HG03378 (cell line): ENCODE data around the gene SNF8.
"Not testable (repeated sequence)": the region's sequence is repeated elsewhere in the genome, so short reads cannot be mapped to it uniquely, and the experiment has no call there.

Experiments used
- ATAC-seq: cut with Tn5 transposase; IDR thresholded peaks from one replicate; pipeline ENCODE4 v1.9.1; 2021; ENCODE audit warnings: mild to moderate bottlenecking, moderate library complexity; ENCODE audit not compliant: unreplicated experiment

The SNF8 gene, protein sequence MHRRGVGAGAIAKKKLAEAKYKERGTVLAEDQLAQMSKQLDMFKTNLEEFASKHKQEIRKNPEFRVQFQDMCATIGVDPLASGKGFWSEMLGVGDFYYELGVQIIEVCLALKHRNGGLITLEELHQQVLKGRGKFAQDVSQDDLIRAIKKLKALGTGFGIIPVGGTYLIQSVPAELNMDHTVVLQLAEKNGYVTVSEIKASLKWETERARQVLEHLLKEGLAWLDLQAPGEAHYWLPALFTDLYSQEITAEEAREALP

DNA sequence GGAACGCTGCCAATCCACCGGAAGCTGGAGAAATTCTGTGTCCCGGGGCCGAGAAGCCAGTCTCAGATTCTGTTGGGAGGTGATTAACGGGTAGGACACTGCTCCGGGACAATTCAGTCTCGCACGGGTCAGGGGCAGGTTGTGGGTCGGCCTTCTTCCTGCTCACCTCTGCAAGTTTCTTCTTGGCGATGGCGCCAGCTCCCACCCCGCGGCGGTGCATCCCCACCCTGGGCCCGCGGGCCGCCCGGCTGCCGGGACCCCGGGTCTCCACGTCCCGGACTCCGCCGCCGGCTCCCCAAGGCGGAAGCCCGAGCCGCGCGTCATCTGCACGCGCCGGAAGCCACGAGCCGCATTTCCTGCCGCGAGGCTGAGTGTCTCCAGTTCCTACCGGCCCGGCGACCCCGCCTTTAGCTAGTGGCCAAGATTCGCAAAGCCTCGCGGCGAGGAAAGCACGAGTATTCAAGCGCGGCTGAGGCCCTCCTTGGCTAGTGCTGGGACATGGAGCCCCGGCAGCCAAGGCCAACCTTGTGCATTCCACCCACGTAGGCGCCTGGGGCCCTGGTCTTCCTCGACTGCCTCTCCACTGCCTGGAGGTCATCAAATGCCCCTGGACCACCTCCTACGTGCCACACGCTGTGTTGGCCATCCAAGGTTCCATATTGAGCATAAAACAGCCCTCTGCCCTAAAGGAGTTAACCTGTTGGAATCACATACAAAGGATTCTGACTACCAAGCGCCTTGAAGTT lies at the start of gene SNF8:
TSS of gene SNF8 (minus strand) at position 328 of the 746 bp plus-strand sequence. CDS start at position 220, 108 bp downstream.
- peak; percentile 74 for ATAC-seq

- no peak for ATAC-seq
Observed at GRCh38 chr17:48993951-48994350, 49.3 kb upstream of the SNF8 start.

DNA sequence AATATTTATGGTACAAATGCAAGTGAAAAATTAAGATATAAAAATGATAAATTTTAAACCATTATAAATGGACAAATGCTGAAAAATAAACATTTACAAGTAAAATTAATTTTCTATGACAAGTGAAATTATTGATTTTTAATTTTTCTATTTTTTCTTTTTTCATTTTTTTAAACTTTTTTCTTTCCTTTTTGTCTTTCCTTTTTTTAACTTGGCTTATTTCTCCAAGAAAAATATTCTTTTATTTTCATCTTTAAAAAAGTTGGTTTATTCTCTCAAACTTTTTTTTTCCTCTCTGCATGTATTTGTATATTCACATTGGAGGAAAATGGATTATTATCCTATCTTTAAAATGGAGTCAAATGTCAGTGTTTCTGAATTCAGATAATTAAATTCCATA lies 48.7 kb upstream of the SNF8 start:
- no peak for ATAC-seq

DNA sequence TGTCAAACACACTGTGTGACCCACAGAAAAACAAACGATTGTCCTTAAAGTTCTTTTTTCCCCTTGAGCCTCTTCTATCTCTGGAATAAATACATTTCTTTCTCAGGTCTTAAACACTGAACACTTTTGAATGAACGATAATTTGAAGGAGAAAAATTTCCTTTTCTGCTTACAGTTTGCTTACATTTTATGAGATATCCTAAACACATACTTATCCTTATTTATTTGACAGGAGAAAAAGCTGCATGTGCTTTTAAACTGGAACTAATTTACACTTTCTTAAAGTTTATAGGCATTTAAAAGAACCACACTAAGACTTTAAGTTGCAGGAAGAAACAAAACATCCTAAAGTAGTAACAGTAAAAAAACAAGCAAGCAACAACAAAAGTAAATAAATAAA lies 47.8 kb upstream of the SNF8 start:
- no peak for ATAC-seq

- no peak for ATAC-seq
Observed at GRCh38 chr17:48990882-48991357, 46.3 kb upstream of the SNF8 start.

DNA sequence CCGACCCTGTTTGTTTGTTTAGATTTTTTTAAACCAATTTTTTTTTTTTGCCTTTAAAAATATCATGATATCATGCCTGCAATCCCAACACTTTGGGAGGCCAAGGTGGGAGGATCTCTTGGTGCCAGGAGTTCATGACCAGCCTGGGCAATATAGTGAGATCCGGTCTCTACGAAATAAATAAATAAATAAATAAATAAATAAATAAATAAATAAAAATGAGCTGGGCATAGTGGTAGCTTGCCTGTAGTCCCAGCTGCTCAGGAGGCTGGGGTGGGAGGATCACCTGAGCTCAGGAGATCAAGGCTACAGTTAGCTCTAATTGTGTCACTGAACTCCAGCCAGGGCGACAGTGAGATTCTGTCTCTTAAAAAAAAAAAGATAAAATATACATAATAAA lies 44.5 kb upstream of the SNF8 start:
- ATAC-seq, result no peak

GRCh38 chr17:48985436-48986245 lies 41.0 kb upstream of the SNF8 start:
- ATAC-seq, result no peak

- no peak for ATAC-seq
Observed at GRCh38 chr17:48981927-48982539, 37.4 kb upstream of the SNF8 start.

DNA sequence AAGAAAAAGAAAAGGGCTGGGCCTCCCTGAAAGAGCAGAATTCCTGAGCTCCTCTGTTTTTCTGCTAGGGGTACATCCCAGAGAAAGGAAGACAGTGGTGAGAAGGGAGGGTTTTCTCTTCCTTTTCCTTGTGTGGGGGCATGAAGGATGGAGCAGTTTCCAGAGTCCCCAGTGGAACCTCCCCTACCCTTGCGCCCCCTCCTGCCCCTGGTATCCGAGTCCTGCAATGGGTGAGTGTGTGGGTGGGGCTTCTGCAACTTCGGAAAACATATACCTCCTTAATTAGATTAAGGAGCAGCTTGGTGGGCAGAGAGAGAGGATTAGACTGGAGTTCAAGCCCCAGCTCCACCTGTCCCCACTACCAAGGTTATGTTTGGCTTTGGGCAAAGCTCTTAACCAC lies 29.2 kb upstream of the SNF8 start:
- ATAC-seq, result no peak

DNA sequence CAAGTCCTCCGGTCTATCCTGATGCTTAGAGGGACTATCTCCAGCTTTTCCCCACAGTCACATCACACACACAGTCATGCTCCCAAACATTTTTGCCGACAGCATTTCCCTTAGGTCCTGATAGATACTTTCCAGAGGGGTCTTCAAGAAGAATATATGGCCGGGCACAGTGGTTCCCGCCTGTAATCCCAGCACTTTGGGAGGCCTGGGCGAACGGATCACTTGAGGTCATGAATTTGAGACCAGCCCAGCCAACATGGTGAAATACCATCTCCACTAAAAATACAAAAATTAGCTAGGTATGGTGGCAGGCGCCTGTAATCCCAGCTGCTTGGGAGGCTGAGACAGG lies 28.1 kb upstream of the SNF8 start:
- ATAC-seq, result no peak

- ATAC-seq, result no peak
Observed at GRCh38 chr17:48970865-48971687, 26.4 kb upstream of the SNF8 start.

DNA sequence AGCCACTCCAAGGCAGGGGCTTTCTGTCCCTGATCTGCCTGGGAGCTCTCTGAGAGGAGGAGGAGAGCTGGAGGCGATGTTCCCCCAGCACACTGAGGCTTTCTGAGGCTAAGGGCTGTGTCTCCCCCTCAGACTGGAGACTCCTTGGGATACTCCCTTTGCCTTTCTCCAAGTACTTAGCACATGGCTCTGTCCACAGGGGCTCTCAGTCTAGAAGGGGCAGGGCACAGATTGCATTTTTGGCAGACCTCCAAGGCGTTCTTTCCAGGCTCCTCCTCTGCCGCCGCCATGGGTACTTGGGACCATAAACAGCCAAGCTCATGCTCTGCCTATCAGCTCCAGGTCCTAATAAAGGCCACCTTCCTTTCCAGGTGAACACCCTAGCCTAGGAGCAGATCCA lies 25.6 kb upstream of the SNF8 start:
- no peak for ATAC-seq

GRCh38 chr17:48961516-48962233 lies 17.0 kb upstream of the SNF8 start:
- no peak for ATAC-seq

DNA sequence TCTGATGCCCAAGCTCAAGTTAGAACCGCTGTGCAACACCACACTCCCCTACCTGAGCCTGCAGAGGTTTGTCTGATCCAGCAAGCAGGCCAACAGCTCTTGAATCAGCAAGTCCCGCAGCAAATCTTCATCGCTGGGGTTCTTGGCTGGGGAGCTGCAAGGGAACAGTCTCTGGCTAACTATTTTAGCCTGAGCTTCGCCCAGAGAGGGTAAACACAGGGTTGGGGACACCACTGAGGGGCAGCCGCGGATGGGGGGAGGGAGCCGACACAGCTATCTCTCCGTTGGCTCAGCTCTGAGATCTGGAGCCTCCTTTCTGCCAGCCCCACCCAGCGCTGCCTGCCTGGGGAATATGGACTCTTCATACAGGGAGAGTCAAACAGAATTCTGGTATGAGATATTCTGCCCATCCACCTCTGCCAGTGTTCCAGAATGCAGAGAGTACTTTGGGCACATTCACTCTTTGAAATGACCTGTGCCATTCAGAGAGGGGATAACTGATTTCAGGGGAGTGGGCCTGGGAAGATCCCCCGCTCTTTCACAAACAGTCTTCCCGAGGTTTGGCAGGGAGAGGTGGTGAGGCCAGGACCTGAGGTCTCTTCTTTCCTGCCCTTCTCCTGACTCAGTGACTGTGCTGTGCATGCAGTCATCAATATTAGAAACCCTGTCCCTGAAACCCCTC lies 16.3 kb upstream of the SNF8 start:
- ATAC-seq, result no peak

- no peak for ATAC-seq
Observed at GRCh38 chr17:48954300-48954755, 9.7 kb upstream of the SNF8 start.

- no peak for ATAC-seq
Observed at GRCh38 chr17:48952904-48953303, 8.3 kb upstream of the SNF8 start.

GRCh38 chr17:48951572-48951971 lies 6.9 kb upstream of the SNF8 start:
- no peak for ATAC-seq

DNA sequence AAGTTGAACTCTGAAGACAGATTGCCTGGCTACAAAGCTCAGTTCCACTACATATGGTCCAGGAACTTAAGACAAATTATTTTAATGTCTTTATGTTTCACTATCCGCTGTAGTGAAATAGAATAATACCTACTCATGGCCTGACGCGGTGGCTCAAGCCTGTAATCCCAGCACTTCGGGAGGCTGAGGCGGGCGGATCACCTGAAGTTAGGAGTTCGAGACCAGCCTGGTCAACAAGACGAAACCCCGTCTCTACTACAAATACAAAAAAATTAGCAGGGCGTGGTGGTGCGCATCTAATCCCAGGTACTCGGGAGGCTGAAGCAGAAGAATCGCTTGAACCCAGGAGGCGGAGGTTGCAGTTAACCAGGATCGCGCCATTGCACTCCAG lies 614 bp upstream of the SNF8 start:
- not testable (repeated sequence) for ATAC-seq

GRCh38 chr17:48933035-48933434 lies 11.6 kb downstream of the SNF8 start:
- no peak for ATAC-seq
